ENCODE measurements around the gene C1orf21. TPM values are rescaled to one million over a fixed set of nuclear protein-coding genes. Genes with fewer than 3 reads are reported as not detected.

The C1orf21 gene
- total RNA-seq, 4 donors from 2014 or later = 36.3 to 115 (median 79.4) TPM

GRCh38 chr1:184545601-184546000 is 158.8 kb downstream of the C1orf21 start:
- Histone ChIP-seq H3K9me3 (no peaks in the 10 kb centered on the region), H3K27ac (no peak overlapping the region), H3K27me3 (no peaks in the 10 kb centered on the region), H3K4me1 (no peaks in the 10 kb centered on the region), H3K36me3 (peaks cover 0 to 6% (median 0%) of the 10 kb centered on the region in 3 donors), H3K4me3 (no peak overlapping the region)
- TF ChIP-seq CTCF (IDR thresholded peaks at IDR 0.05) (no peak), POLR2A (IDR thresholded peaks at IDR 0.05) (no peak)
- DNase-seq = no peak

- H3K27ac ChIP-seq = no peak overlapping the region
These were observed 165.6 kb downstream of the C1orf21 start for GRCh38 chr1:184552446-184552845.

GRCh38 chr1:184553845-184554244 is 167.0 kb downstream of the C1orf21 start:
- no peaks in the 10 kb centered on the region for H3K9me3 ChIP-seq
- TF ChIP-seq CTCF (IDR thresholded peaks at IDR 0.05) = no peak
- no peak for TF ChIP-seq POLR2A (IDR thresholded peaks at IDR 0.05)
- DNase-seq = no peak
- no peak overlapping the region for H3K4me3 ChIP-seq
- peaks cover 0 to 9% (median 0%) of the 10 kb centered on the region in 4 donors for H3K4me1 ChIP-seq
- no peak overlapping the region for H3K27ac ChIP-seq
- peaks cover 0 to 3% (median 0%) of the 10 kb centered on the region in 3 donors for H3K36me3 ChIP-seq
- no peaks in the 10 kb centered on the region for H3K27me3 ChIP-seq

More at GRCh38 chr1:184552446-184552845, 165.6 kb downstream of the C1orf21 start:
- Histone ChIP-seq H3K27me3 (no peaks in the 10 kb centered on the region), H3K4me1 (peaks cover 0 to 9% (median 0%) of the 10 kb centered on the region in 4 donors), H3K9me3 (no peaks in the 10 kb centered on the region), H3K36me3 (peaks cover 0 to 3% (median 0%) of the 10 kb centered on the region in 3 donors), H3K4me3 (no peak overlapping the region)
- DNase-seq = no peak
- TF ChIP-seq CTCF (IDR thresholded peaks at IDR 0.05) (no peak), POLR2A (IDR thresholded peaks at IDR 0.05) (no peak)

GRCh38 chr1:184555665-184556641 is 169.1 kb downstream of the C1orf21 start:
- H3K4me3 ChIP-seq = no peak overlapping the region
- H3K27ac ChIP-seq = no peak overlapping the region
- H3K36me3 ChIP-seq = no peaks in the 10 kb centered on the region
- peaks cover 0 to 9% (median 0%) of the 10 kb centered on the region in 4 donors for H3K4me1 ChIP-seq
- H3K27me3 ChIP-seq = no peaks in the 10 kb centered on the region
- DNase-seq = no peak
- H3K9me3 ChIP-seq = no peaks in the 10 kb centered on the region
- no peak for TF ChIP-seq CTCF (IDR thresholded peaks at IDR 0.05)
- no peak for TF ChIP-seq POLR2A (IDR thresholded peaks at IDR 0.05)

- Histone ChIP-seq H3K27ac (no peak overlapping the region), H3K27me3 (no peaks in the 10 kb centered on the region), H3K9me3 (no peaks in the 10 kb centered on the region), H3K36me3 (no peaks in the 10 kb centered on the region), H3K4me1 (peaks cover 0 to 9% (median 0%) of the 10 kb centered on the region in 4 donors), H3K4me3 (no peak overlapping the region)
- no peak for DNase-seq
- no peak for TF ChIP-seq POLR2A (IDR thresholded peaks at IDR 0.05)
- TF ChIP-seq CTCF (IDR thresholded peaks at IDR 0.05) = no peak
These were observed 169.8 kb downstream of the C1orf21 start for GRCh38 chr1:184556665-184557064.

Measured in Peyer's patch (tissue), 4 donors.